ENCODE data around the gene CRIP3.
"Not testable (repeated sequence)": the region's sequence is repeated elsewhere in the genome, so short reads cannot be mapped to it uniquely, and the experiment has no call there.

Gene CRIP3

GRCh38 chr6:43308101-43308989 lies at the start of gene CRIP3:
Gene CRIP3 (minus strand): TSS chr6:43308826. CDS start chr6:43308792, 34 bp downstream.
- Histone ChIP-seq H4K20me1 (ENCODE audit: insufficient read depth, low read length, poor library complexity, severe bottlenecking) (no peaks in the 10 kb centered on the region), H3F3A (ENCODE audit: low read depth) (no peaks in the 10 kb centered on the region), H2AFZ (ENCODE audit: low read length) (no peak within 1 kb of the TSS), H3K4me1 (ENCODE audit: insufficient read depth, low read length, poor library complexity, severe bottlenecking) (no peaks in the 10 kb centered on the region), H3K36me3 (ENCODE audit: insufficient read depth, low read length) (no peaks in the 10 kb centered on the region), H3K9me3 (ENCODE audit: insufficient read depth, low read depth, low read length) (no peaks in the 10 kb centered on the region), H3K9me2 (replicated peaks; ENCODE audit: low read depth, low read length) (no peaks in the 10 kb centered on the region), H3K27me3 (ENCODE audit: insufficient read depth, low read length, poor library complexity, severe bottlenecking) (no peaks in the 10 kb centered on the region), H3K4me3 (ENCODE audit: low read length, poor library complexity, severe bottlenecking) (no peak within 1 kb of the TSS), H3K9ac (ENCODE audit: low read depth, low read length, poor library complexity, severe bottlenecking) (no peak within 1 kb of the TSS), H3K4me2 (ENCODE audit: low read depth, low read length, poor library complexity, severe bottlenecking) (no peak within 1 kb of the TSS), H3K79me2 (ENCODE audit: insufficient read depth, low read length) (no peaks in the 10 kb centered on the region)
- TF ChIP-seq CTCF (conservative IDR thresholded peaks at IDR 0.05; ENCODE audit: low read length) (no peak), EZH2phosphoT487 (IDR thresholded peaks at IDR 0.05; ENCODE audit: borderline replicate concordance) (no peak)

GRCh38 chr6:43355862-43356590 lies 47.4 kb upstream of the CRIP3 start:
- H3F3A ChIP-seq (ENCODE audit: low read depth) = no peaks in the 10 kb centered on the region
- peaks cover 11% of the 10 kb centered on the region; the same call in 1 of the 2 replicates for H3K79me2 ChIP-seq (ENCODE audit: insufficient read depth, low read length)
- no peaks in the 10 kb centered on the region for H3K27me3 ChIP-seq (ENCODE audit: insufficient read depth, low read length, poor library complexity, severe bottlenecking)
- H3K4me2 ChIP-seq (ENCODE audit: low read depth, low read length, poor library complexity, severe bottlenecking) = no peak overlapping the region
- peaks cover 10% of the 10 kb centered on the region for H3K4me1 ChIP-seq (ENCODE audit: insufficient read depth, low read length, poor library complexity, severe bottlenecking)
- no peak overlapping the region for H3K9ac ChIP-seq (ENCODE audit: low read depth, low read length, poor library complexity, severe bottlenecking)
- TF ChIP-seq CTCF (conservative IDR thresholded peaks at IDR 0.05; ENCODE audit: low read length) (peak; percentile 43), EZH2phosphoT487 (IDR thresholded peaks at IDR 0.05; ENCODE audit: borderline replicate concordance) (no peak)
- H3K4me3 ChIP-seq (ENCODE audit: low read length, poor library complexity, severe bottlenecking) = no peak overlapping the region
- H3K9me2 ChIP-seq (replicated peaks; ENCODE audit: low read depth, low read length) = no peaks in the 10 kb centered on the region
- no peak overlapping the region for H2AFZ ChIP-seq (ENCODE audit: low read length)
- no peaks in the 10 kb centered on the region for H3K9me3 ChIP-seq (ENCODE audit: insufficient read depth, low read depth, low read length)
- H4K20me1 ChIP-seq (ENCODE audit: insufficient read depth, low read length, poor library complexity, severe bottlenecking) = no peaks in the 10 kb centered on the region
- H3K36me3 ChIP-seq (ENCODE audit: insufficient read depth, low read length) = peaks cover 56% of the 10 kb centered on the region; the same call in 1 of the 2 replicates

GRCh38 chr6:43351951-43352350 lies 43.3 kb upstream of the CRIP3 start:
- not testable (repeated sequence) for H3K27me3 ChIP-seq (ENCODE audit: insufficient read depth, low read length, poor library complexity, severe bottlenecking); H4K20me1 ChIP-seq (ENCODE audit: insufficient read depth, low read length, poor library complexity, severe bottlenecking); H3K9ac ChIP-seq (ENCODE audit: low read depth, low read length, poor library complexity, severe bottlenecking); H3K4me3 ChIP-seq (ENCODE audit: low read length, poor library complexity, severe bottlenecking); H3K9me2 ChIP-seq (replicated peaks; ENCODE audit: low read depth, low read length); H3K4me2 ChIP-seq (ENCODE audit: low read depth, low read length, poor library complexity, severe bottlenecking); H2AFZ ChIP-seq (ENCODE audit: low read length); H3K79me2 ChIP-seq (ENCODE audit: insufficient read depth, low read length); H3K9me3 ChIP-seq (ENCODE audit: insufficient read depth, low read depth, low read length); H3F3A ChIP-seq (ENCODE audit: low read depth); H3K4me1 ChIP-seq (ENCODE audit: insufficient read depth, low read length, poor library complexity, severe bottlenecking)
- H3K36me3 ChIP-seq (ENCODE audit: insufficient read depth, low read length) = peaks cover 48% of the 10 kb centered on the region; the same call in 1 of the 2 replicates
